GM13976 (cell line): ENCODE data around the gene UNC5C.

Experiments used
- DNase-seq: peaks from one replicate; pipeline ENCODE4 v3.0.0; 2012; ENCODE audit warnings: low spot score
- in situ Hi-C: fragments of 300-500 bp; cut with MboI; formaldehyde crosslinking; loops from one replicate; pipeline ENCODE4 v1.12.0; 2022; ENCODE audit warnings: low sequenced_read_pairs, mixed read lengths, inconsistent platforms; ENCODE audit not compliant: unreplicated experiment
- TF ChIP-seq, protein P1 (sequence below): IDR thresholded peaks from 2 replicates; pipeline ENCODE4 v1.5.1; 2012; ENCODE audit warnings: borderline replicate concordance, mild to moderate bottlenecking; ENCODE audit not compliant: insufficient read depth; ENCODE audit errors: extremely low read depth, missing control alignments, control extremely low read depth

UNC5C gene

DNA sequence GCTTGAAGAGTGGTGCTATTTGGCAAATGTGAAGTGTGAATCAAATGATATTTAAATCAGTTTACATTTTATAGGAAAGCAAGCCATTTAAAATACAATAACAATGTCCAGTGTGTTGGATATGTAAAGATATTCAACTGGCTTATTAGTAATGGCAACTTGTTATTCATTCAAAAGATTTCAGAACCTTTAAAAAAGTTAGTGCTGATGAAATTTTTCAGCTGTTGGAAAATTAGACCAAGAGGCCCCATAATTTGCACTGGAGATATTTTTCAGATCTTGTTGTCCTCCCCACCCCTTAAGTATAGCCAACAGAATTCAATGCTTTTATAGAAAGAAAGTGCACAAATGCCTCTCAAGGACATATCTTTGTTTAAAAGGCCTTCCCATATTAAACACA is 54.6 kb downstream of the UNC5C start:
- TF ChIP-seq, protein P1, sequence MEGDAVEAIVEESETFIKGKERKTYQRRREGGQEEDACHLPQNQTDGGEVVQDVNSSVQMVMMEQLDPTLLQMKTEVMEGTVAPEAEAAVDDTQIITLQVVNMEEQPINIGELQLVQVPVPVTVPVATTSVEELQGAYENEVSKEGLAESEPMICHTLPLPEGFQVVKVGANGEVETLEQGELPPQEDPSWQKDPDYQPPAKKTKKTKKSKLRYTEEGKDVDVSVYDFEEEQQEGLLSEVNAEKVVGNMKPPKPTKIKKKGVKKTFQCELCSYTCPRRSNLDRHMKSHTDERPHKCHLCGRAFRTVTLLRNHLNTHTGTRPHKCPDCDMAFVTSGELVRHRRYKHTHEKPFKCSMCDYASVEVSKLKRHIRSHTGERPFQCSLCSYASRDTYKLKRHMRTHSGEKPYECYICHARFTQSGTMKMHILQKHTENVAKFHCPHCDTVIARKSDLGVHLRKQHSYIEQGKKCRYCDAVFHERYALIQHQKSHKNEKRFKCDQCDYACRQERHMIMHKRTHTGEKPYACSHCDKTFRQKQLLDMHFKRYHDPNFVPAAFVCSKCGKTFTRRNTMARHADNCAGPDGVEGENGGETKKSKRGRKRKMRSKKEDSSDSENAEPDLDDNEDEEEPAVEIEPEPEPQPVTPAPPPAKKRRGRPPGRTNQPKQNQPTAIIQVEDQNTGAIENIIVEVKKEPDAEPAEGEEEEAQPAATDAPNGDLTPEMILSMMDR = no peak
- in situ Hi-C loops = no loop called here
- no peak for DNase-seq

DNA sequence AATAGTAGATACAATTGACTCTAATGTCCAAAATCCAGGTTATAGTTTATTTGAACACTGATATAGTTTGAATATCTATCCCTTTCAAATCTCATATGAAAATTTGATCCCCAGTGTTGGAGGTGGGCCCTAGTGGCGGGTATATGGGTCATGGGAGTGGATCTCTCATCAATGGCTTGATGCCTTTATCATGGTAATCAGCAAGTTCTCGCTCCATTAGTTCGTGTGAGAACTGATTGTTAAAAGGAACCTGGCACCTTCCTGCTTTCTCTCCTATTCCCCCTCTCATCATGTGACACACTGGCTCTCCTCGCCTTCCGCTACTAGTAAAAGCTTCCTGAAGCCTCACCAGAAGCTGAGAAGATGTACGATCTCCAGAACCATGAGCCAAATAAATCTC is 70.1 kb downstream of the UNC5C start:
- in situ Hi-C loops = no loop called here
- DNase-seq = no peak
- TF ChIP-seq, protein P1 = no peak

DNA sequence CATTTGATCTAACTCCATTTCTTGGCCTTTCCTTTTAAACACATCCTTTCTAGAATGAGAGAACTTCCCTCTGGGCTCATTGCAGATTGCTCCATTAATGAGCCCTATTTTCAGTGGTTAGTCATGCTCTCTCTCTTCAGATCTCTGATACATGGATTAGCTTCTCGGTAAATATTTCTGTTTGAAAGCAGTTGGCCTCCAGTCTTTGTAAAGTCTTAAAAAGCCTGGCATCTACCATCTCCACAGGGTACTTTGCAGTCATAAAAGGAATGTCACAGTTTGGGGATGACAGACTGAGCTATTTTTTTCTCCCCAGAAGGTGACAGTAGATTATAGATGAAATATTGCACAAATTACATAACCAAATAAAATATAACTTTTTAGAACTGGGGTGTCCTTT is 72.7 kb downstream of the UNC5C start:
- no peak for DNase-seq
- TF ChIP-seq, protein P1 = no peak
- in situ Hi-C loops = no loop called here

DNA sequence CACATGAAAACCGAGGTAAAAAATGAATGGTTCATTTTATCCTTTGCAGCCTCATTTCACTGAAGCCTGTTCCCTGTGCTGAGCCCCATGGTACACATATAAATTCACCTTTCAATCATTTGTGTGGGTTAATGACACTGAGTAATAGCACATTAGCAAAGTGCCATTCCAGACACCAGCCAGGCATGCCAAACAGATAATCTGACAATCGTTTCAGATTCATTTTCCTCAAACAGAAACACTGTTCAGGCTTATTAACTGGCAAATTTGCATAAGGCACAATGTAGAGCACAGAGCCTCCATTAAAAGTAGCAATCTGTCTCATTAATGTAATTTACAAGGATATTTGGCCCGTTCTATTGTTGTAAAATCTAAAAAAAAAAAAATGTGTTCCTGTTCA is 76.2 kb downstream of the UNC5C start:
- TF ChIP-seq, protein P1 = no peak
- in situ Hi-C loops = no loop called here
- DNase-seq = no peak

DNA sequence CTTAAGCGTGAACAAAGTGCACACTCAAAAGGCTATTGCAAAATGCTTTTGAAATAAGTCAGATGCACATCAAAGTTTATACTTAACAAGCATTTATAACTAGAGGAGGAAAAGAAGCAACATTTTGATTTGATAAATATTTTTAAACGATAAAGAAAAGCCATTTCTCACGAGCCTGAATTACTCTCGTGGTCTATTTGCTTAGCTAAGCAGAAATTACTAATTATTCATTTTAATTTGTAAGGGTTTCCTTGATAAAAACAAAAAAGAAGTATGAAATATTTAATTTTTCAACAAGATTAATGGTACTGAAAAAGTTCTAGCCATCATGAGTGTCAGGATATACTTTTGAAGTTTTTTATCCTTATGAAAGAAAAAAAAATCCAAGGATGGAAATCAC is 78.2 kb downstream of the UNC5C start:
- in situ Hi-C loops = no loop called here
- no peak for DNase-seq
- TF ChIP-seq, protein P1 = no peak

DNA sequence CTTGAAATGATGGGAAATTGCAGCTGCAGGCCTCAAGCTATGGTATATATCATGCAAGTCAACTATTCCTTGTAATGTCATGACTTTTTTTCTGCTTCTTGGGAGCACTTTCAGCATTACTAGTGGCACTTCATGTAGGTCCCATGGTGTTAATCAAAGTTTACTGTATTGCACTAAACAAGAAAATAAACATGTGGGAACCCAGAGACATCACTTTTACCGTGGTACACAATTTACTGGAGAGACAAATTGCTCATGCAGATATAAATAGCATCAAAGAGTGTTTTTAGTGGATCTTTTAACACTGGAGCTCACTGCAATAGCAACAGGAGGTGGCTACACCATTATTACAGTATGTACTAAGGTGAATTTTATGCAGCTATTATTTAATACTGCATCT is 79.2 kb downstream of the UNC5C start:
- in situ Hi-C loops = no loop called here
- no peak for DNase-seq
- TF ChIP-seq, protein P1 = no peak

DNA sequence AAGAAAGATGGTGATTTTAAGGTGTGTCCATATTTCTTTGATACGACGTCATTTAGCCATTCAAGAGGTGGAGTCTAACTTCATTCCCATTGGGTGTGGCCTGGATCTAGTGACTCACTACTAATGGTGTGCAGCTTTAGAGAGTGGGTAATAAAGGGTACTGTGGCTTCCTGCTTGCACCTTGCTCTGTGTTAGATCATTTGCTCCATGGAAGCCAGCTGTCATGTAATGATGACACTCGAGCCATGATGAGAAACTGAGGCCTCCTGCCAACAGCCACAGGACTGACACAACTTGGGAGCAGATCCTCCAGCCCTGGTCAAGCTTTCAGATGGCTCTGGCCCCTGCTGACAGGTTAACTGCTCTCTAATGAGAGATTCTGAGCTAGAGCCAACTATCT is 82.0 kb downstream of the UNC5C start:
- no peak for DNase-seq
- in situ Hi-C loops = no loop called here
- TF ChIP-seq, protein P1 = no peak
